ENCODE measurements around the gene KCNJ10.

Gene KCNJ10

DNA sequence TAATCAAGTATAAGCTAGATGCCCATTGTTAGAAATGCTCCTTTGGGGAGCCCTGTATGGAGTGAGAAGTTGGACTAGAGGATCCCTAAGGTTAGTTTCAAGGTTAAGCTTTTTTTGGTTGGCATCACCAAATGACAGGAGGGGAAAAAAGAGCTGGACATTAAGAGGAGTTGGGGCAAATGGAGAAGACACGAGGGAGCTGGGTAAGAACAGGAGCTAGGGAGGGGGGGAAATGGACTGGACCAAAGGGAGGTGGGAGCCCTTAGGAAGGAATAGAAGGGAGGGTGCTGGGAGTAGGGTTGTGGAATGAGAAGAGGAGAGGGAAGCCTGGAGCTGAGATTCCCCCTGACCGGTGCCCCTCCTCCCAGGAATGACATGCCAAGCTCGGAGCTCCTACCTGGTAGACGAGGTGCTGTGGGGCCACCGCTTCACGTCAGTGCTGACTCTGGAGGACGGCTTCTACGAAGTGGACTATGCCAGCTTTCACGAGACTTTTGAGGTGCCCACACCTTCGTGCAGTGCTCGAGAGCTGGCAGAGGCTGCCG, 17.2 kb upstream of the KCNJ10 start:
- no peaks in the 10 kb centered on the region for H3K4me1 ChIP-seq (ENCODE audit: control insufficient read depth, insufficient read depth, low read length)
- peaks cover 5% of the 10 kb centered on the region for H3K27me3 ChIP-seq (ENCODE audit: control insufficient read depth, insufficient read depth, low read length)
- H3K36me3 ChIP-seq (ENCODE audit: control insufficient read depth, insufficient read depth, low read length) = peaks cover 12% of the 10 kb centered on the region
- H3K27ac ChIP-seq (ENCODE audit: low read depth, low read length) = peak overlapping the region; percentile 33
- no peak overlapping the region for H3K4me3 ChIP-seq (ENCODE audit: low read length)
- no peak overlapping the region for H3K9ac ChIP-seq (ENCODE audit: low read length)

DNA sequence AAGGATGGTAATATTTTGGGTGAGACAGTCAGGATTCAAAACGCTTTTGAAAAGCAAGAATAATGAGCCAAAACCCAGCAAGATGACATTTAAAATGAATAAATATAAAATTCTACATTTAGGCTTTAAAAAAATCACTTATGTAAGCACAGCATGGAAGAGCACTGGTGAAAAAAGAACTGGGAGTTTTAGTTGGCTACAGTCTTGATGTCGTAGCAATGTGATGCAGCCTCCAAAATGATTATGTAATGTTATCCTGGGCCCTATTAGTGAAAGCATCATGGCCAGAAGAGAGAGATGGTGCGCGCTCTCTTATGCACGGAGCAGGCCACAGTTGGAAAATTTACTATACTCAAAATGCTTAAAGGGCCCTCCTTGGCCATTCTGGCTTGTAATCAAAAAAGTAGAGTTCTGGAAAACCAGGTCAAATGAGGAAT, 16.5 kb upstream of the KCNJ10 start:
- H3K36me3 ChIP-seq (ENCODE audit: control insufficient read depth, insufficient read depth, low read length) = peaks cover 9% of the 10 kb centered on the region
- H3K27ac ChIP-seq (ENCODE audit: low read depth, low read length) = peak overlapping the region; percentile 33
- H3K4me3 ChIP-seq (ENCODE audit: low read length) = no peak overlapping the region
- H3K27me3 ChIP-seq (ENCODE audit: control insufficient read depth, insufficient read depth, low read length) = peaks cover 5% of the 10 kb centered on the region
- no peaks in the 10 kb centered on the region for H3K4me1 ChIP-seq (ENCODE audit: control insufficient read depth, insufficient read depth, low read length)
- no peak overlapping the region for H3K9ac ChIP-seq (ENCODE audit: low read length)

DNA sequence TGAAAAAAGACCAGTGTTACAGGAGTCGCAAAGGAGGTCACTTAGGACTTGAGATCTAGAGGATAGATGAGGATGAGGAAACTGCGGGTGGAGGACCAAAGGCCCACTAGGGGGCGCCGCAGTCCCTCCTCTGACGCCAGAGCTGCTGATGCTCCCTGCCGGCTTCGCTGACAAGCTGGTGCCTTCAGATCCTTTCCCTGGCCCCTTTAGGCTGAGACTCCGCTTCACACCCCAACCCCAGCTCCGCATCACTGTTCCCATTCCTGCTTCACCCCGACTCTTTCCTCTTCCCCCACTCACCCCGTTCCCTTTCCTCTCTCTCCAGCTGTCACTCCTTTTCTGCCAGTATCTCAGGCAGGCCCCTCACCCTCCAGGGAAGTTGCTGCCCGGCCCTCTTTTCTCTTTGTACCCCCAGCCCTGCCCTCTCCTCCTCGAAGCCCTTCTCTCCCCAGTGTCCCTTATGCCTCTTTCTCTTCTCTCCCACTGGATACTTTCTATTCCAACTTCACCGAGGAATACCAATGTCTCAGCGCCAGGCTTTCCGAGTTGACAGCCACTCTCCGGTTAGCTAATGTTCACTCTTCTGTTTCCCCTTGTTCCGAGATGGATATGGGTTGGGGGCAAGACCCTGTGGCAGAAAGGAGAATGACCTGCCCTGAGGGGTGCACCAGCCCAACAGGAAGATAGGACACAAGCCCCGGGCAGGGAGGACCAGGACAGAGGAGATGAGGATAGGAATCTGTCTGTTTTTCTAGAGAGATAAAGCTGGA, 15.9 kb upstream of the KCNJ10 start:
- Histone ChIP-seq H3K9ac (ENCODE audit: low read length) (no peak overlapping the region), H3K27ac (ENCODE audit: low read depth, low read length) (peak overlapping the region; percentile 24)

DNA sequence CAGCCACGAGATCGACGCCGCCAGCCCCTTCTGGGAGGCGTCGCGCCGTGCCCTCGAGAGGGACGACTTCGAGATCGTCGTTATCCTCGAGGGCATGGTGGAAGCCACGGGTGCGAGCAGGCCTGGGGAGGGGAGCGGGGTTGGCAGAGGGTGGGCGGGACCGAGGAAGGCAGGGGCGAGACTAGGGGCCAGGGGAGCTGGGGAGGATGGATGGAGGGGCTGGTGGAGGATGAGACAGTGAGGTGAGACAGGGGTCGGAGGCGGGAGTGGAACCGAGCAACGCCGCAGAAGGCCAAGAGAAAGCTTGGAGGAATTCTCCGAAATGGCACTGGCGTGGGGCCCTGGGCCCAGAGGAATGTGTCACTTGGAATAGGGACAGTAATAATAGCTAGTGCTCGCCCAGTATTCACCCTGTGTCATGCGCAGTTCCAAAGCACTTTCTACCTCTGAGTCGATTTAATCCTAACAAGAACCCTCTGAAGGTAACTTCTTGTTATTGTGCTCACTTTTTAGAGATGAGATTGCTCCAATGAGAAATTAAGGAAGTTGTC, 14.9 kb upstream of the KCNJ10 start:
- peaks cover 5% of the 10 kb centered on the region for H3K27me3 ChIP-seq (ENCODE audit: control insufficient read depth, insufficient read depth, low read length)
- no peak overlapping the region for H3K9ac ChIP-seq (ENCODE audit: low read length)
- H3K36me3 ChIP-seq (ENCODE audit: control insufficient read depth, insufficient read depth, low read length) = peaks cover 4% of the 10 kb centered on the region
- no peak overlapping the region for H3K4me3 ChIP-seq (ENCODE audit: low read length)
- no peaks in the 10 kb centered on the region for H3K4me1 ChIP-seq (ENCODE audit: control insufficient read depth, insufficient read depth, low read length)
- H3K27ac ChIP-seq (ENCODE audit: low read depth, low read length) = no peak overlapping the region

More for the DNA sequence above, 15.9 kb upstream of the KCNJ10 start:
- Histone ChIP-seq H3K4me3 (ENCODE audit: low read length) (no peak overlapping the region), H3K36me3 (ENCODE audit: control insufficient read depth, insufficient read depth, low read length) (peaks cover 9% of the 10 kb centered on the region), H3K4me1 (ENCODE audit: control insufficient read depth, insufficient read depth, low read length) (no peaks in the 10 kb centered on the region), H3K27me3 (ENCODE audit: control insufficient read depth, insufficient read depth, low read length) (peaks cover 5% of the 10 kb centered on the region)

DNA sequence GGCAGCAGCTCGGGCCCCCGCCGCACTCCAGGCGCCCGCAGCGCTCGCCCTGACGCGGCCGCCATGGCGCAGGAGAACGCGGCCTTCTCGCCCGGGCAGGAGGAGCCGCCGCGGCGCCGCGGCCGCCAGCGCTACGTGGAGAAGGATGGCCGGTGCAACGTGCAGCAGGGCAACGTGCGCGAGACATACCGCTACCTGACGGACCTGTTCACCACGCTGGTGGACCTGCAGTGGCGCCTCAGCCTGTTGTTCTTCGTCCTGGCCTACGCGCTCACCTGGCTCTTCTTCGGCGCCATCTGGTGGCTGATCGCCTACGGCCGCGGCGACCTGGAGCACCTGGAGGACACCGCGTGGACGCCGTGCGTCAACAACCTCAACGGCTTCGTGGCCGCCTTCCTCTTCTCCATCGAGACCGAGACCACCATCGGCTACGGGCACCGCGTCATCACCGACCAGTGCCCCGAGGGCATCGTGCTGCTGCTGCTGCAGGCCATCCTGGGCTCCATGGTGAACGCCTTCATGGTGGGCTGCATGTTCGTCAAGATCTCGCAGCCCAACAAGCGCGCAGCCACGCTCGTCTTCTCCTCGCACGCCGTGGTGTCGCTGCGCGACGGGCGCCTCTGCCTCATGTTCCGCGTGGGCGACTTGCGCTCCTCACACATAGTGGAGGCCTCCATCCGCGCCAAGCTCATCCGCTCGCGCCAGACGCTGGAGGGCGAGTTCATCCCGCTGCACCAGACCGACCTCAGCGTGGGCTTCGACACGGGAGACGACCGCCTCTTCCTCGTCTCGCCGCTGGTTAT, 14.2 kb upstream of the KCNJ10 start:
- Histone ChIP-seq H3K27ac (ENCODE audit: low read depth, low read length) (no peak overlapping the region), H3K4me1 (ENCODE audit: control insufficient read depth, insufficient read depth, low read length) (no peaks in the 10 kb centered on the region), H3K9ac (ENCODE audit: low read length) (no peak overlapping the region), H3K4me3 (ENCODE audit: low read length) (peak overlapping the region; percentile 70), H3K36me3 (ENCODE audit: control insufficient read depth, insufficient read depth, low read length) (no peaks in the 10 kb centered on the region), H3K27me3 (ENCODE audit: control insufficient read depth, insufficient read depth, low read length) (peaks cover 5% of the 10 kb centered on the region)

DNA sequence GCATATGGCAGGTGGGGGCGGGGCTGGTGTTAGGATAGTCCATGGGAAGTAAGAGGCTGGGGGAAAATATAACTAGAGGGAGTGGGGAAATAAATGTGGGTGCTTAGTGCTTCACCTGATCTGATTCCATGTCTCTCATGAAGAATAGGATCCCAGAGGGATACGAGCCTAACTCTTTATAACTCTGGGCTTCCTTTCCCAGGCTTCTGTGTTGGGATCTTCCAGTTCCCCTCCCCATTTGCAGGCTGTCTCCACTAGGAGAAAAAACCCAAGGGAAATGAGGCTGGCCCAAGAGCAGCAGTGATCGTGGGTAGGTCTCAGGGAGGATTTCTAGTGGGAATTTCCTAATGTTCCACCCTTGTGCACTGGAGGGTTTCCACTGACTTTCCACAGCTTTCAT, 13.0 kb upstream of the KCNJ10 start:
- H3K27me3 ChIP-seq (ENCODE audit: control insufficient read depth, insufficient read depth, low read length) = peaks cover 5% of the 10 kb centered on the region
- H3K4me3 ChIP-seq (ENCODE audit: low read length) = no peak overlapping the region
- no peaks in the 10 kb centered on the region for H3K4me1 ChIP-seq (ENCODE audit: control insufficient read depth, insufficient read depth, low read length)
- H3K9ac ChIP-seq (ENCODE audit: low read length) = no peak overlapping the region
- no peak overlapping the region for H3K27ac ChIP-seq (ENCODE audit: low read depth, low read length)
- no peaks in the 10 kb centered on the region for H3K36me3 ChIP-seq (ENCODE audit: control insufficient read depth, insufficient read depth, low read length)

DNA sequence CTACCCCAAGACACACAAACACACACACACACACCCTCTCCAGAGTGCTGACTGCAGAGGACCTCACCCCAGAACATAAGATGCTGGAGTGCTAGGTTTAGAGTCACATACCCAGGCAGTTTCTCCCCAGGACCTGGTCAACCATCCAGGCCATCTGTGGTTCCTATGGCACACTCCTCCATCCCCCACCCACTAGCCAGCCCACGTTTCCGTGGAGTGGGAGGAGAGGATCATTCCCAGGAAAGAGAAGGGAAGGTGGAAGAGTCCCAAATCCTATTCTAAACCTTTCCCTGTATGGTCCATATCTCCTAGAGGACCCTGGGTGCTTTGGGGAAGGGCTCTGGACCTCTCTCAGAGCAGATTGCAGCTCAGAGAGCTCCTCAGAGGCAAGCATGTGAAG, 12.5 kb upstream of the KCNJ10 start:
- no peak overlapping the region for H3K9ac ChIP-seq (ENCODE audit: low read length)
- peaks cover 5% of the 10 kb centered on the region for H3K27me3 ChIP-seq (ENCODE audit: control insufficient read depth, insufficient read depth, low read length)

DNA sequence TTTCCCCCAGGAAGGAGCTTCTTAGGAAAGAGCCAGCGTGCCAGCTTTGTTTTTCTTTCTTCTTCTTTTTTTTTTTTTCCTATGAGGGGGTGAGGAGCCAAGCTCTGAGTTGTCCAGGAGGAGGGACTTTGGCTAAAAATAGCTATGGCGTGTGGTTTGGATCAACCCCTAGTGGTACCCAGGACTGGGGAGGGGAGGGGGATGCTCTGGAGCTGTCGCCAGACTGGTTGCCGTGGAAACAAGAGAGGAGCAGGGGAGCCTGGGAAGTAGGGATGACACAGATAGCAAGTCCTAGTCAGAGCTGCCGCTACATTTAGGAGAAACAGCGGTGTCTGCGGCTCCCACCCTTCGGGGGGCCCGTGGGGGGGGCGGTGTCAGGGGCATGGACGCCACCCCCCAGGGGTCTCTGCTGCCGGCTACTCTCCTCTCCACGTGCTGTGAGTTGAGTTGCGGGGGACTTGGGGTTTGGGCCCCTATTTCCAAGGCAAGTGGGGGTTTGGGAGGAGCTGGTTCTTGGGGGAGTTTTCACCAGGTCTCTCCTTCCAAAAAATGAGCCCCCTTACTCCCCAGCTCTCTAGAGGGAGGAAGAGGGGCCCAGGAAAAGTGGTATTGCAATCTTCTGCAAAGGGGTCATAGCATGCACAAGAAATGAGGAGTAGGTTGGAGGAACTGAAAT, 11.4 kb upstream of the KCNJ10 start, which contains the start of gene KCNJ9:
TSS of gene KCNJ9 (plus strand) at position 278 of the 676 bp plus-strand sequence. CDS start 2,493 bp downstream, outside the sequence.
- Histone ChIP-seq H3K4me1 (ENCODE audit: control insufficient read depth, insufficient read depth, low read length) (no peaks in the 10 kb centered on the region), H3K27me3 (ENCODE audit: control insufficient read depth, insufficient read depth, low read length) (peaks cover 5% of the 10 kb centered on the region), H3K36me3 (ENCODE audit: control insufficient read depth, insufficient read depth, low read length) (no peaks in the 10 kb centered on the region), H3K4me3 (ENCODE audit: low read length) (no peak within 1 kb of the TSS), H3K9ac (ENCODE audit: low read length) (no peak within 1 kb of the TSS), H3K27ac (ENCODE audit: low read depth, low read length) (no peak within 1 kb of the TSS)

More for the DNA sequence above, 12.5 kb upstream of the KCNJ10 start:
- H3K36me3 ChIP-seq (ENCODE audit: control insufficient read depth, insufficient read depth, low read length) = no peaks in the 10 kb centered on the region
- H3K27ac ChIP-seq (ENCODE audit: low read depth, low read length) = no peak overlapping the region
- no peak overlapping the region for H3K4me3 ChIP-seq (ENCODE audit: low read length)
- no peaks in the 10 kb centered on the region for H3K4me1 ChIP-seq (ENCODE audit: control insufficient read depth, insufficient read depth, low read length)

DNA sequence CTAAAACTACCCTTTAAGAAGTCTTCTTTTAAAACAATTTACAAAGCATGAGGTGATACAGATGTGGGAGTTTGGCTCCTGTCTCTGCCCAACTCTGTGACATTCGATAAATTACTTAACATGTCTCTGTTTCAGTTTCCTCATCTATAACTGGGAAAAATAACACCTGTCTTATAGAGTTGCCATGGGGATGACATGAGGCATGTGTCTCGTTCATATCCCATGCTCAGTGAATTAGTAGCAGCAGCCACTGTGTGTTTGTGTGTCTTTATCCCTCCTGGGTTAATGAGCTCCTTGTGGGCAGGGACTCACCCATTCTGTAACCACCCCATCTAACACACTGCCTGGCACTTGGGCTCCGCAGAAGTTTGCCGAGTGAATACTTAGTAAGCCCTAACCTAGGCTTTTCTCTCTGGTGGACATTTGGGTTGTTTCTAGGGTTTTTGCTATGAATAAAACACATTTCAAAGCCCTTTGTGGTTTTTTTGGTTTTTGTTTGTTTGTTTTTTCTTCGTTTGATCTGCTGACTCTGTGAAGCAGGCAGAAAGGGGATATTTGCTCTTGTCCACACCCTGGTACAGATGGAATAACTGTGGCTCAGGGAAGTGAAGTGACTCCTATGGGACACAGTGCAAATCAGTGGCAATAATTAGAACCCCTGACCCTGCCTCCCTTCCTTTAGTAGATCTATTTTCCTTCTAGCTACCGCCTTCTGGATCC, 10.6 kb upstream of the KCNJ10 start:
- Histone ChIP-seq H3K27me3 (ENCODE audit: control insufficient read depth, insufficient read depth, low read length) (peaks cover 5% of the 10 kb centered on the region), H3K4me3 (ENCODE audit: low read length) (no peak overlapping the region), H3K27ac (ENCODE audit: low read depth, low read length) (no peak overlapping the region), H3K4me1 (ENCODE audit: control insufficient read depth, insufficient read depth, low read length) (no peaks in the 10 kb centered on the region), H3K9ac (ENCODE audit: low read length) (no peak overlapping the region), H3K36me3 (ENCODE audit: control insufficient read depth, insufficient read depth, low read length) (no peaks in the 10 kb centered on the region)

DNA sequence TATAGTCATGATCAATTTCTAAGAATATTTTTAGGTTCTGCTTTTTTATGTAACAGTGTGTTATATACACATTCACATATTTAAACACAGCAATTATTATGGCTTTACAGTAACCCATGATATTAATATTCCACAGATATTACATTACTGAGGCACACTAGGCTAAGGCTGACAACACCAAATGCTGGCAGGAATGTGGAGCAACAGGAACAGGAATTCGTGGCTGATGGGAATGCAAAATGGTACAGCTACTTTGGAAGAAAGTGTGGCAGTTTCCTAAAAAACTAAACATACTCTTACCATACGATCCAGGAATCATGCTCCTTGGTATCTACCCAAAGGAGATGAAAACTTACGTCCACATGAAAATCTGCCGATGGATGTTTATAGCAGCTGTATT, 9.5 kb upstream of the KCNJ10 start:
- H3K27me3 ChIP-seq (ENCODE audit: control insufficient read depth, insufficient read depth, low read length) = peaks cover 5% of the 10 kb centered on the region
- H3K4me3 ChIP-seq (ENCODE audit: low read length) = no peak overlapping the region
- H3K27ac ChIP-seq (ENCODE audit: low read depth, low read length) = no peak overlapping the region
- H3K9ac ChIP-seq (ENCODE audit: low read length) = no peak overlapping the region
- H3K4me1 ChIP-seq (ENCODE audit: control insufficient read depth, insufficient read depth, low read length) = no peaks in the 10 kb centered on the region
- H3K36me3 ChIP-seq (ENCODE audit: control insufficient read depth, insufficient read depth, low read length) = no peaks in the 10 kb centered on the region

DNA sequence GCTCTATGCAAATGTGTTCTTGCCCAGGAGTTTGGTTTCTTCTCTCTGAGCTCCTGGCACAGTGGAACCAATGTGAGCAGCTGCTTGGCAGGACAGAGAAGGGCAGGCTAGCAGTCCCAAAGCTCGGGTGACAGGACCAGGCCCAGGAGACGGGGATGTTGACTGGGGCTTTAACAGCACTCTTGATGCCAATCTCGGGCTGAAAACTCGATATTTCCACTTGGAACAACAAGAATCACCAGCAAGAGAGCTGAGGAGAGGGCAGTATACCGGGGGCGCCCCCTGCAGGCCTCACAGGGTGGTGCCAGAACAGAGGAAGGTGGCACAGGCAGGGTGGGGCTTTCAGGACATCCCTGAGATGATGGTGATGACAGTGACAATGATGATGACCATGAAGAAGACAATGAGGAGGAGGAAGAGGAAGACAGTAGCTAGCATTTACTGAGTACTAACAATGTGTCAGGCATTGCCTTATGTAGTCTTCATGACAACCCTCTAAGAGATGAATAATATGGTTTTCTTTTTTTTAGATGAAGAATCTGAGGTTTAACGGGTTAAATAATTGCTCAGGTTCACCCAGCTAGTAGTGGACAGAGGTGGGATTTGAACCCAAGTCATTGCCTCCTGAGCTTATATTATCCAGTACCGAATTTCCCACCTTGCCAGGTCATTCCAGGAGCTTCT, 8.7 kb upstream of the KCNJ10 start:
- no peak overlapping the region for H3K9ac ChIP-seq (ENCODE audit: low read length)
- peaks cover 5% of the 10 kb centered on the region for H3K27me3 ChIP-seq (ENCODE audit: control insufficient read depth, insufficient read depth, low read length)
- H3K36me3 ChIP-seq (ENCODE audit: control insufficient read depth, insufficient read depth, low read length) = no peaks in the 10 kb centered on the region
- no peaks in the 10 kb centered on the region for H3K4me1 ChIP-seq (ENCODE audit: control insufficient read depth, insufficient read depth, low read length)
- no peak overlapping the region for H3K27ac ChIP-seq (ENCODE audit: low read depth, low read length)
- no peak overlapping the region for H3K4me3 ChIP-seq (ENCODE audit: low read length)

All from rectal smooth muscle tissue (tissue), 1 donor.